22Rv1 (cell line): ENCODE data around the gene SEH1L.

ENCODE experiments used
- H3K27ac ChIP-seq: fragments of 450-650 bp; 2 replicates; pipeline ENCODE4 v1.5.1; 2017
- CTCF ChIP-seq: fragments of 450-650 bp; IDR thresholded peaks from 2 replicates; pipeline ENCODE4 v1.5.1; 2017; ENCODE audit warnings: mild to moderate bottlenecking
- ZFX ChIP-seq: fragments of 450-650 bp; IDR thresholded peaks from 2 replicates; pipeline ENCODE4 v1.6.1; 2017; ENCODE audit warnings: antibody characterized with exemption, borderline replicate concordance

Gene SEH1L

GRCh38 chr18:12911025-12911928 is 36.5 kb upstream of the SEH1L start:
- H3K27ac ChIP-seq = no peak overlapping the region
- TF ChIP-seq ZFX (no peak), CTCF (no peak)

GRCh38 chr18:12911929-12912703 is 35.7 kb upstream of the SEH1L start:
- TF ChIP-seq ZFX (no peak), CTCF (no peak)
- no peak overlapping the region for H3K27ac ChIP-seq

GRCh38 chr18:12921178-12921577 is 26.6 kb upstream of the SEH1L start:
- H3K27ac ChIP-seq = no peak overlapping the region
- TF ChIP-seq ZFX (no peak), CTCF (no peak)

- no peak overlapping the region for H3K27ac ChIP-seq
- TF ChIP-seq ZFX (no peak), CTCF (no peak)
Measured at GRCh38 chr18:12922266-12922665, 25.5 kb upstream of the SEH1L start.

- H3K27ac ChIP-seq = no peak overlapping the region
- TF ChIP-seq ZFX (no peak), CTCF (no peak)
Measured at GRCh38 chr18:12924616-12925015, 23.2 kb upstream of the SEH1L start.

GRCh38 chr18:12928206-12928605 is 19.6 kb upstream of the SEH1L start:
- H3K27ac ChIP-seq = no peak overlapping the region
- no peak for TF ChIP-seq ZFX

GRCh38 chr18:12928641-12929040 is 19.2 kb upstream of the SEH1L start:
- TF ChIP-seq CTCF (no peak), ZFX (no peak)
- H3K27ac ChIP-seq = no peak overlapping the region
